H1 (cell line): ENCODE measurements around the gene CCDC12. TPM values are rescaled to one million over a fixed set of nuclear protein-coding genes. Genes with fewer than 3 reads are reported as not detected.

ENCODE experiments used
- CTCF ChIA-PET: fragments of 300-600 bp; sonication (Branson Sonifier 250); formaldehyde crosslinking; loops from one replicate; lab custom pipeline; 2021; ENCODE audit not compliant: partially characterized antibody; lab: Charles Lee
- POLR2A ChIA-PET: fragments of 300-600 bp; sonication (Branson Sonifier 250); formaldehyde crosslinking; loops from one replicate; lab custom pipeline; 2021; ENCODE audit warnings: inconsistent platforms; ENCODE audit not compliant: partially characterized antibody; lab: Charles Lee
- DNase-seq, 2 experiments: peaks; one replicate each; pipeline versions ENCODE4 v3.0.0 to v3.0.0-alpha.2; 2010 to 2022; ENCODE audit warnings: low spot score in 2 of 2, low read depth in 1 of 2, mixed read lengths in 1 of 2
- FAIRE-seq: peaks from 2 replicates; lab custom pipeline; 2011; peaks lifted over from hg19 to GRCh38; lab: Jason Lieb, UNC
- H2AFZ ChIP-seq: 2 replicates; pipeline ENCODE4 v1.8.1; 2012; ENCODE audit warnings: low read length, inconsistent platforms
- H2AK5ac ChIP-seq: 2 replicates; pipeline ENCODE4 v1.6.1; 2013; ENCODE audit warnings: low read depth, low read length
- H2BK120ac ChIP-seq: replicated peaks from 2 replicates; pipeline ENCODE3; 2013; ENCODE audit warnings: low read depth, low read length, inconsistent platforms
- H2BK12ac ChIP-seq: 2 replicates; pipeline ENCODE4 v1.6.1; 2013; ENCODE audit warnings: low read depth, low read length
- H2BK15ac ChIP-seq: 2 replicates; pipeline ENCODE4 v1.6.1; 2013; ENCODE audit warnings: low read length
- H2BK20ac ChIP-seq: 2 replicates; pipeline ENCODE4 v1.6.1; 2013; ENCODE audit warnings: low read length
- H2BK5ac ChIP-seq: 2 replicates; pipeline ENCODE4 v1.6.1; 2013; ENCODE audit warnings: low read depth, low read length
- H3K14ac ChIP-seq: 2 replicates; pipeline ENCODE4 v1.6.1; 2013; ENCODE audit warnings: inconsistent platforms; ENCODE audit not compliant: insufficient read length
- H3K18ac ChIP-seq: 2 replicates; pipeline ENCODE4 v1.6.1; 2013; ENCODE audit warnings: low read length; ENCODE audit errors: extremely low read depth
- H3K23ac ChIP-seq: 2 replicates; pipeline ENCODE4 v1.6.1; 2013; ENCODE audit warnings: inconsistent platforms; ENCODE audit not compliant: insufficient read length
- H3K23me2 ChIP-seq: 2 replicates; pipeline ENCODE4 v1.6.1; 2013; ENCODE audit warnings: low read depth, low read length
- H3K27ac ChIP-seq: 2 replicates; pipeline ENCODE4 v1.6.1; 2011; ENCODE audit warnings: low read depth, low read length, inconsistent platforms
- H3K27me3 ChIP-seq, 4 experiments: replicated peaks in 1 of 4; 1 replicate in 1 of 4; 2 replicates in 3 of 4; pipeline versions ENCODE4 v1.6.1 to v1.8.1; 2011 to 2013; ENCODE audit warnings: low read length in 3 of 4, mild to moderate bottlenecking in 3 of 4, inconsistent platforms in 2 of 4, mixed read lengths in 2 of 4, moderate library complexity in 1 of 4; ENCODE audit not compliant: control insufficient read depth in 3 of 4, insufficient read depth in 3 of 4; ENCODE audit errors: extremely low read depth in 1 of 4
- H3K36me3 ChIP-seq, 4 experiments: 2 replicates each; pipeline versions ENCODE4 v1.6.1 to v1.8.1; 2011 to 2013; ENCODE audit warnings: mild to moderate bottlenecking in 4 of 4, low read length in 3 of 4, moderate library complexity in 2 of 4, control low read depth in 1 of 4, inconsistent platforms in 1 of 4; ENCODE audit not compliant: insufficient read depth in 4 of 4, control insufficient read depth in 2 of 4
- H3K4ac ChIP-seq: replicated peaks from 2 replicates; pipeline ENCODE3; 2013; ENCODE audit warnings: low read length, low read depth, mixed read lengths, inconsistent platforms; ENCODE audit not compliant: insufficient read length
- H3K4me1 ChIP-seq, 4 experiments: replicated peaks in 1 of 4; 1 replicate in 1 of 4; 2 replicates in 3 of 4; pipeline versions ENCODE4 v1.6.1 to v1.8.1; 2011 to 2013; ENCODE audit warnings: low read length in 3 of 4, inconsistent platforms in 2 of 4, mixed read lengths in 1 of 4; ENCODE audit not compliant: insufficient read depth in 4 of 4, control insufficient read depth in 3 of 4
- H3K4me2 ChIP-seq, 2 experiments: 2 replicates each; pipeline versions ENCODE4 v1.6.1 to v1.8.1; 2011 to 2013; ENCODE audit warnings: low read depth in 2 of 2, low read length in 2 of 2, control low read depth in 1 of 2, inconsistent platforms in 1 of 2, mild to moderate bottlenecking in 1 of 2; ENCODE audit not compliant: insufficient read depth in 1 of 2
- H3K4me3 ChIP-seq, 4 experiments: fragments of 200-600, 300-600 bp in 1 of 4; sonication (generic), shearing (Covaris generic), sonication (Bioruptor Twin) in 1 of 4; 2 replicates each; pipeline versions ENCODE4 v1.5.1 to v1.8.1; 2011 to 2016; ENCODE audit warnings: low read length in 4 of 4, low read depth in 3 of 4, control low read depth in 2 of 4, inconsistent platforms in 2 of 4, mild to moderate bottlenecking in 2 of 4, mixed read lengths in 1 of 4, moderate library complexity in 1 of 4; ENCODE audit not compliant: insufficient read depth in 2 of 4; ENCODE audit errors: extremely low read depth in 1 of 4
- H3K56ac ChIP-seq: replicated peaks from 2 replicates; pipeline ENCODE3; 2013; ENCODE audit warnings: low read depth, mild to moderate bottlenecking, mixed read lengths, low read length, inconsistent platforms; ENCODE audit not compliant: insufficient read length
- H3K79me1 ChIP-seq: 2 replicates; pipeline ENCODE4 v1.6.1; 2013; ENCODE audit warnings: low read depth, low read length, control low read depth
- H3K79me2 ChIP-seq, 2 experiments: 2 replicates each; pipeline versions ENCODE4 v1.6.1 to v1.8.1; 2012 to 2013; ENCODE audit warnings: low read length in 2 of 2, mild to moderate bottlenecking in 2 of 2, inconsistent platforms in 1 of 2; ENCODE audit not compliant: insufficient read depth in 2 of 2, control insufficient read depth in 1 of 2
- H3K9ac ChIP-seq, 4 experiments: replicated peaks in 1 of 4; 1 replicate in 1 of 4; 2 replicates in 3 of 4; pipeline versions ENCODE4 v1.6.1 to v1.8.1; 2011 to 2013; ENCODE audit warnings: low read depth in 3 of 4, low read length in 3 of 4, control low read depth in 2 of 4, mild to moderate bottlenecking in 2 of 4, moderate library complexity in 2 of 4, inconsistent platforms in 1 of 4; ENCODE audit errors: extremely low read depth in 1 of 4
- H3K9me3 ChIP-seq, 2 experiments: 2 replicates each; pipeline versions ENCODE4 v1.6.1 to v1.8.1; 2012 to 2013; ENCODE audit warnings: mild to moderate bottlenecking in 2 of 2, moderate library complexity in 2 of 2, control low read depth in 1 of 2, inconsistent platforms in 1 of 2, low read depth in 1 of 2, low read length in 1 of 2, mixed read lengths in 1 of 2; ENCODE audit not compliant: insufficient read depth in 2 of 2
- H4K20me1 ChIP-seq, 2 experiments: replicated peaks in 1 of 2; 2 replicates each; pipeline versions ENCODE3 to v1.8.1; 2011 to 2013; ENCODE audit warnings: inconsistent platforms in 2 of 2, low read length in 2 of 2, mild to moderate bottlenecking in 1 of 2; ENCODE audit not compliant: insufficient read depth in 2 of 2, control insufficient read depth in 1 of 2
- H4K5ac ChIP-seq: 2 replicates; pipeline ENCODE4 v1.6.1; 2013; ENCODE audit warnings: low read length, low read depth, mixed read lengths, inconsistent platforms; ENCODE audit not compliant: insufficient read length
- H4K8ac ChIP-seq: 2 replicates; pipeline ENCODE4 v1.8.0; 2013; ENCODE audit warnings: mild to moderate bottlenecking, moderate library complexity, low read length, inconsistent platforms; ENCODE audit not compliant: insufficient read depth; ENCODE audit errors: extremely low read depth
- H4K91ac ChIP-seq: replicated peaks from 2 replicates; pipeline ENCODE3; 2013; ENCODE audit warnings: low read length, mixed read lengths, inconsistent platforms; ENCODE audit not compliant: insufficient read length
- CEBPB ChIP-seq: IDR thresholded peaks from 2 replicates; pipeline ENCODE4 v1.6.1; 2012; ENCODE audit warnings: low read depth, low read length
- CHD2 ChIP-seq: IDR thresholded peaks from 2 replicates; pipeline ENCODE4 v1.6.1; 2012; ENCODE audit warnings: low read length, improper control_type of control experiment
- CREB1 ChIP-seq: IDR thresholded peaks from 2 replicates; pipeline ENCODE4 v1.6.1; 2012; ENCODE audit warnings: inconsistent platforms
- JUN ChIP-seq: IDR thresholded peaks from 2 replicates; pipeline ENCODE4 v1.6.1; 2011; ENCODE audit warnings: low read depth, mild to moderate bottlenecking, improper control_type of control experiment, low read length
- RAD21 ChIP-seq, 2 experiments: IDR thresholded peaks in 1 of 2; conservative IDR thresholded peaks in 1 of 2; 2 replicates each; pipeline ENCODE4 v1.6.1; 2011; ENCODE audit warnings: low read depth in 2 of 2, low read length in 2 of 2, improper control_type of control experiment in 1 of 2, inconsistent platforms in 1 of 2, mild to moderate bottlenecking in 1 of 2, moderate library complexity in 1 of 2
- SIN3A ChIP-seq, 2 experiments: IDR thresholded peaks in 1 of 2; conservative IDR thresholded peaks in 1 of 2; 2 replicates each; pipeline ENCODE4 v1.6.1; 2011 to 2012; ENCODE audit warnings: low read length in 2 of 2, improper control_type of control experiment in 1 of 2, low read depth in 1 of 2, mild to moderate bottlenecking in 1 of 2
- YY1 ChIP-seq: IDR thresholded peaks from 2 replicates; pipeline ENCODE4 v1.6.1; 2011; ENCODE audit warnings: low read depth, mild to moderate bottlenecking, low read length
- WGBS, 2 experiments: shearing (Covaris generic) in 1 of 2; methylation state at CpG; one replicate each; pipeline versions ENCODE4 v1.1.6 to v1.1.7; 2013 to 2015; ENCODE audit warnings: low lambda C conversion rate in 2 of 2, mixed read lengths in 2 of 2, inconsistent platforms in 1 of 2, low coverage in 1 of 2, missing lambda C conversion rate in 1 of 2; ENCODE audit not compliant: insufficient replicate concordance in 2 of 2, insufficient coverage in 1 of 2, insufficient read length in 1 of 2; ENCODE audit errors: extremely low coverage in 1 of 2, missing lambda C conversion rate in 1 of 2; 5-methylcytosine and 5-hydroxymethylcytosine counted together
- polyA plus RNA-seq, 7 experiments: library from polyadenylated mRNA; depleted of rRNA in 3 of 7; stranded (reverse) in 5 of 7; unstranded in 2 of 7; fragments of >200 nt in 5 of 7; fragments of 200-250 nt in 2 of 7; gene quantifications; 1 replicate in 5 of 7; 2 replicates in 1 of 7; 4 replicates in 1 of 7; pipeline versions ENCODE4 v1.2.1 to v1.2.3, GENCODE V29; 2011 to 2013; ENCODE audit warnings: missing spikeins in 2 of 7, mixed read lengths in 2 of 7
- total RNA-seq: library from RNA; stranded (reverse); fragmentation: NEBNext Ultra II Directional; extraction: Animal tissue kit (Norgen Biotek cat#: 25700); gene quantifications from 2 replicates; pipeline ENCODE4 v1.2.1, GENCODE V29; 2021
- TF ChIP-seq, protein P1 (sequence below): IDR thresholded peaks from 2 replicates; pipeline ENCODE4 v1.6.1; 2011; ENCODE audit warnings: low read length, improper control_type of control experiment

CCDC12 gene
- total and polyA plus RNA-seq, 2 of the 8 experiments (the other 6 are each of a cell fraction or from before 2014, with no cell fraction given): 29.5 to 41.3 TPM

- Histone ChIP-seq H4K8ac (no peak overlapping the region), H3K4me1 (peaks cover 0 to 3% (median 1%) of the 10 kb centered on the region in 4 experiments; a peak in 3 of 7 replicates), H3K27ac (no peak overlapping the region; the same call in 1 of the 2 replicates), H3K23ac (no peak overlapping the region), H3K56ac (no peak overlapping the region), H2BK15ac (no peak overlapping the region), H2AFZ (no peak overlapping the region), H3K18ac (no peak overlapping the region), H3K9ac (no peak overlapping the region), H3K4me2 (no peak overlapping the region), H4K91ac (no peak overlapping the region), H2AK5ac (no peak overlapping the region), H4K20me1 (peaks cover 3 to 16% of the 10 kb centered on the region in 2 experiments), H3K14ac (no peak overlapping the region), H3K9me3 (no peaks in the 10 kb centered on the region), H2BK5ac (0 out of 2 replicates have a peak overlapping the region, but pooled peaks have one; percentile 49), H3K23me2 (no peaks in the 10 kb centered on the region), H3K79me1 (no peaks in the 10 kb centered on the region), H3K4ac (no peak overlapping the region), H3K4me3 (no peak overlapping the region), H3K27me3 (no peaks in the 10 kb centered on the region), H2BK20ac (no peak overlapping the region), H2BK12ac (no peak overlapping the region), H3K36me3 (peaks cover 2 to 9% (median 7%) of the 10 kb centered on the region in 4 experiments; a peak in 4 of 8 replicates), H4K5ac (no peak overlapping the region), H2BK120ac (no peak overlapping the region), H3K79me2 (no peaks in the 10 kb centered on the region)
- CTCF ChIA-PET: interaction anchor here (0.6 to 14.2 kb wide), 34 partner anchors 8 to 511 kb away, joined by 3 to 130 read pairs (median 4); partner anchors contain the start of genes CCDC12, MYL3 and NBEAL2
- 62% methylated on average over 27 of the region's 27 CpGs; no CpG with 5 or more reads in 1 of the 2 experiments for WGBS, 2 experiments
- POLR2A ChIA-PET: interaction anchor here (0.6 to 1.6 kb wide), 5 partner anchors 11 to 25 kb away, joined by 3 to 6 read pairs (median 4); partner anchors contain the start of gene NBEAL2
- FAIRE-seq: no peak
- peak; percentile 74 to 96 for DNase-seq
- TF ChIP-seq CHD2 (0 out of 2 replicates have a peak, but pooled peaks have one; percentile 16), YY1 (0 out of 2 replicates have a peak, but pooled peaks have one; percentile 39), CEBPB (no peak), RAD21 (IDR thresholded peaks at IDR 0.05 in 1 of 2, conservative IDR thresholded peaks at IDR 0.05 in 1 of 2; ENCODE audit: low read depth in 2 of 2, low read length in 2 of 2) (peak; percentile 86 to 96), CREB1 (peak; percentile 85), SIN3A (conservative IDR thresholded peaks at IDR 0.05 in 1 of 2, IDR thresholded peaks at IDR 0.05 in 1 of 2; ENCODE audit: low read depth in 1 of 2, low read length in 2 of 2) (peak in 1 of 2 experiments; percentile 62; a peak in 1 of 4 replicates), JUN (no peak)
- TF ChIP-seq, protein P1, sequence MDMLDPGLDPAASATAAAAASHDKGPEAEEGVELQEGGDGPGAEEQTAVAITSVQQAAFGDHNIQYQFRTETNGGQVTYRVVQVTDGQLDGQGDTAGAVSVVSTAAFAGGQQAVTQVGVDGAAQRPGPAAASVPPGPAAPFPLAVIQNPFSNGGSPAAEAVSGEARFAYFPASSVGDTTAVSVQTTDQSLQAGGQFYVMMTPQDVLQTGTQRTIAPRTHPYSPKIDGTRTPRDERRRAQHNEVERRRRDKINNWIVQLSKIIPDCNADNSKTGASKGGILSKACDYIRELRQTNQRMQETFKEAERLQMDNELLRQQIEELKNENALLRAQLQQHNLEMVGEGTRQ: 0 out of 2 replicates have a peak, but pooled peaks have one; percentile 8
Observed at GRCh38 chr3:46998121-46998851, 21.7 kb upstream of the CCDC12 start.
